ENCODE results near the gene TNFRSF8. TPM values are rescaled to one million over a fixed set of nuclear protein-coding genes. Genes with fewer than 3 reads are reported as not detected.

Gene TNFRSF8
- total and polyA plus RNA-seq, 2 of the 4 experiments (the other 2 are of a cell fraction): under 0.01 to 0.31 TPM

- in situ Hi-C loops (cut with MboI; ENCODE audit: low sequenced_read_pairs): loop anchor here (5.0 kb wide), 1 partner anchor 78 kb away; no protein-coding TSS in a partner anchor
- no peaks in the 10 kb centered on the region for H3K79me1 ChIP-seq (ENCODE audit: low read depth in 1 of 2, low read length in 2 of 2)
- no peak overlapping the region for H2AK5ac ChIP-seq (ENCODE audit: low read depth, low read length)
Measured at GRCh38 chr1:12129624-12130023, 66.5 kb downstream of the TNFRSF8 start.

More at GRCh38 chr1:12129624-12130023, 66.5 kb downstream of the TNFRSF8 start:
- Histone ChIP-seq H3K23ac (ENCODE audit: low read depth, low read length) (no peak overlapping the region), H3K9me1 (ENCODE audit: insufficient read depth, low read length) (no peaks in the 10 kb centered on the region), H2AFZ (replicated peaks; ENCODE audit: low read length, poor library complexity) (no peak overlapping the region), H2BK120ac (ENCODE audit: low read depth, low read length) (no peak overlapping the region), H4K20me1 (ENCODE audit: insufficient read depth, low read length) (no peaks in the 10 kb centered on the region), H3K36me3 (ENCODE audit: control insufficient read depth, insufficient read depth, low read length) (no peaks in the 10 kb centered on the region), H3K4me2 (ENCODE audit: low read depth, low read length) (no peak overlapping the region), H3K4ac (ENCODE audit: low read depth, low read length) (no peak overlapping the region), H3K9me3 (ENCODE audit: control insufficient read depth, insufficient read depth, low read length) (no peaks in the 10 kb centered on the region), H4K91ac (ENCODE audit: insufficient read depth, low read depth, low read length) (no peak overlapping the region), H3K27ac (ENCODE audit: insufficient read depth, low read length) (no peak overlapping the region), H3K27me3 (ENCODE audit: control insufficient read depth, insufficient read depth, low read length) (no peaks in the 10 kb centered on the region), H3K4me3 (ENCODE audit: insufficient read depth, low read depth, low read length) (no peak overlapping the region), H2BK20ac (ENCODE audit: low read depth, low read length) (no peak overlapping the region), H3K14ac (replicated peaks; ENCODE audit: low read depth, low read length) (no peak overlapping the region), H3K9ac (ENCODE audit: low read depth, low read length) (no peak overlapping the region), H2BK5ac (ENCODE audit: low read depth, low read length, poor library complexity, severe bottlenecking) (no peak overlapping the region), H3K56ac (ENCODE audit: extremely low read depth, insufficient read depth, low read length) (no peak overlapping the region), H4K8ac (ENCODE audit: low read depth in 2 of 2, low read length in 2 of 2) (no peak overlapping the region), H3K18ac (ENCODE audit: low read depth, low read length) (no peak overlapping the region), H2AK9ac (replicated peaks; ENCODE audit: low read depth, low read length, poor library complexity) (no peak overlapping the region), H4K5ac (ENCODE audit: low read depth, low read length) (no peak overlapping the region), H3K4me1 (ENCODE audit: control insufficient read depth, insufficient read depth, low read length) (peaks cover 3% of the 10 kb centered on the region; the same call in 1 of the 2 replicates), H2BK15ac (ENCODE audit: low read depth, low read length) (no peak overlapping the region)
- DNase-seq: no peak
- CTCF ChIA-PET: no interaction called here
- dilution Hi-C loops (cut with HindIII; ENCODE audit: low sequenced_read_pairs, unreplicated experiment): no loop called here
- POLR2A ChIA-PET (ENCODE audit: unreplicated experiment): no interaction called here
- no peak for ATAC-seq (ENCODE audit: low read depth)
- WGBS, 2 experiments (ENCODE audit: extremely low coverage in 2 of 2, insufficient read length in 1 of 2): 78% methylated on average over 5 of the region's 12 CpGs; no CpG with 5 or more reads in 1 of the 2 experiments
- no TSS peak for BruUV-seq (replicated peaks)
- intact Hi-C loops (cut with micrococcal nuclease): loop anchor here (10.0 kb wide), 1 partner anchor 525 kb away; no protein-coding TSS in a partner anchor
- TF ChIP-seq MAZ (IDR thresholded peaks at IDR 0.05; ENCODE audit: borderline replicate concordance, low read depth, low read length): no peak
- TF ChIP-seq, protein P1, sequence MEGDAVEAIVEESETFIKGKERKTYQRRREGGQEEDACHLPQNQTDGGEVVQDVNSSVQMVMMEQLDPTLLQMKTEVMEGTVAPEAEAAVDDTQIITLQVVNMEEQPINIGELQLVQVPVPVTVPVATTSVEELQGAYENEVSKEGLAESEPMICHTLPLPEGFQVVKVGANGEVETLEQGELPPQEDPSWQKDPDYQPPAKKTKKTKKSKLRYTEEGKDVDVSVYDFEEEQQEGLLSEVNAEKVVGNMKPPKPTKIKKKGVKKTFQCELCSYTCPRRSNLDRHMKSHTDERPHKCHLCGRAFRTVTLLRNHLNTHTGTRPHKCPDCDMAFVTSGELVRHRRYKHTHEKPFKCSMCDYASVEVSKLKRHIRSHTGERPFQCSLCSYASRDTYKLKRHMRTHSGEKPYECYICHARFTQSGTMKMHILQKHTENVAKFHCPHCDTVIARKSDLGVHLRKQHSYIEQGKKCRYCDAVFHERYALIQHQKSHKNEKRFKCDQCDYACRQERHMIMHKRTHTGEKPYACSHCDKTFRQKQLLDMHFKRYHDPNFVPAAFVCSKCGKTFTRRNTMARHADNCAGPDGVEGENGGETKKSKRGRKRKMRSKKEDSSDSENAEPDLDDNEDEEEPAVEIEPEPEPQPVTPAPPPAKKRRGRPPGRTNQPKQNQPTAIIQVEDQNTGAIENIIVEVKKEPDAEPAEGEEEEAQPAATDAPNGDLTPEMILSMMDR (conservative IDR thresholded peaks at IDR 0.05; ENCODE audit: low read depth, low read length): no peak
- no peak for TF ChIP-seq POLR2A (IDR thresholded peaks at IDR 0.05; ENCODE audit: low read depth, low read length)
- TF ChIP-seq SMC3 (IDR thresholded peaks at IDR 0.05; ENCODE audit: low read depth, low read length): no peak
- TF ChIP-seq CHD1 (IDR thresholded peaks at IDR 0.05; ENCODE audit: low read depth, low read length): no peak
- no peak for TF ChIP-seq RFX5 (IDR thresholded peaks at IDR 0.05; ENCODE audit: low read depth, low read length)
- TF ChIP-seq ELK1 (IDR thresholded peaks at IDR 0.05; ENCODE audit: borderline replicate concordance, low read depth, low read length): no peak
- no peak for TF ChIP-seq MAFK (IDR thresholded peaks at IDR 0.05; ENCODE audit: low read depth, low read length)
- no peak for TF ChIP-seq CEBPB (IDR thresholded peaks at IDR 0.05; ENCODE audit: low read depth, low read length)
- no peak for TF ChIP-seq RAD21 (IDR thresholded peaks at IDR 0.05; ENCODE audit: low read length)
- no peak for TF ChIP-seq RCOR1 (IDR thresholded peaks at IDR 0.05; ENCODE audit: insufficient replicate concordance, low read length)

Measured in IMR-90 (cell line).